Measurements from ENCODE around the gene JARID2.

Gene JARID2

DNA sequence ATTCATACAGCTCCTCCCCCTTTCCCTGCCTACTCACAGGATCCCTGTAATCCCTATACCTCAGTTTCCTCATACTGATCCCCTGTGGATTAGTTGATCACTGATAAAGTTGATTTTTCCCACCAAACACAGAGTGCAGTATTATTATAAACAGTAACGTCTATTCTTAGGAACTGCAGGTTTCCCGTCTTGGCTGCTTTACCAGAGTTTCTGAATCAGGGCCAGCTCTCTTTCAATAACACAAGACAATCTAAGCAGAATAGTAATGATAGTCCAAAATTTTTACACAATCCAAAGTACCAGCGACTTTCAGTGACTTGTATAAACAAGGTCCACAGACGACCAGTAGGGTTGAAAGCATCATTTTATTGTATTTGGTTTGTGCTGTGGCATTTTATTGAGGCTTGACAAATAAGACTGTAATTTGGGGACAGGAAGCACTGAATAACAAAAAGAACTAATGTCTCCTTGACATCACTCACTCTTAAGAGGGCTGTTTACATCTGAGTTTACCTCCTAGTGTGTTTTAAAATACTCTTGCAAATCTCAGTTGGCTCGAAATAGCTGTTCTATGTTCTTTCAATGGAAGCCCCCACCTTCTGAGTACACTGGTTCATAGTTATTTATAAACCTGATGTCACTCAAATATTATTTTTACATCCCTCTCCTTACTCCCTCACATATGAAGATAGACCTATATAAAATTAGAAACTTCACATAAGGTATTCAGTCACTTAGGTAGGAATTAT is 6.1 kb upstream of the JARID2 start:
- no peak overlapping the region for H3K4me2 ChIP-seq (ENCODE audit: insufficient read depth, low read length, poor library complexity, severe bottlenecking)

DNA sequence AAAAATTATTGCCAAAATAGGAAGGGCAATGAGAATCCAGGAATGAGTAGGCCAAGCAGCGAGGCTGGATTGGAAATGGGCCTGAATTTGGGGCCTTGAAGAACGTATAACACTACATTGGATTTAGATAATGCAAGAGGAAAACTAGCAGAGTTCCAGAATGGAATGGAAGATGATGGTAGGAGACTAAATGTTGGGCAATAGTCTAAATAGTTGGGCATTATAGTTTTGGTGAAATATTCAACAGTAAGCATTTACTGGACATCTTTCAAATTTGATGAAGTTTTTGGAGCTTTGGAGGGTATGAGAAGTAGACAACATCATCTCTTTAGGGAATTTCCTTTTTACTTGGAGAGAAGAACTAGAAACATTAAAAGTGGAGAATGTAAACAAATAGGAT is 3.4 kb upstream of the JARID2 start:
- Histone ChIP-seq H3K18ac (ENCODE audit: low read length) (no peak overlapping the region), H3K23ac (ENCODE audit: low read depth, low read length, poor library complexity) (no peak overlapping the region), H2BK120ac (ENCODE audit: low read depth, low read length) (no peak overlapping the region), H3K9ac (ENCODE audit: low read depth, low read length, poor library complexity) (no peak overlapping the region), H3K36me3 (replicated peaks in 1 of 2; ENCODE audit: control insufficient read depth in 2 of 2, insufficient read depth in 2 of 2, low read length in 2 of 2) (no peaks in the 10 kb centered on the region), H3K4me1 (ENCODE audit: control insufficient read depth in 2 of 2, insufficient read depth in 1 of 2, low read depth in 1 of 2, low read length in 2 of 2) (peaks cover 7 to 11% of the 10 kb centered on the region in 2 donors), H3K14ac (ENCODE audit: low read length) (no peak overlapping the region), H3K27me3 (ENCODE audit: control insufficient read depth in 3 of 3, insufficient read depth in 3 of 3, low read depth in 1 of 3, low read length in 3 of 3) (peaks cover 0 to 3% (median 0%) of the 10 kb centered on the region in 3 experiments), H2BK15ac (ENCODE audit: low read length) (no peak overlapping the region), H3K4me3 (ENCODE audit: low read length in 2 of 2) (no peak overlapping the region), H3K4me2 (ENCODE audit: insufficient read depth, low read length, poor library complexity, severe bottlenecking) (no peak overlapping the region), H3K9me3 (replicated peaks in 1 of 2; ENCODE audit: control insufficient read depth in 2 of 2, insufficient read depth in 1 of 2, low read depth in 1 of 2, low read length in 2 of 2) (no peaks in the 10 kb centered on the region), H4K91ac (ENCODE audit: low read depth, low read length, poor library complexity) (no peak overlapping the region), H2AFZ (ENCODE audit: low read length) (no peak overlapping the region), H3K4ac (ENCODE audit: low read length) (no peak overlapping the region), H3K79me1 (ENCODE audit: low read depth, low read length) (no peaks in the 10 kb centered on the region), H4K8ac (ENCODE audit: low read depth, low read length) (no peak overlapping the region), H2BK12ac (ENCODE audit: low read length) (no peak overlapping the region), H2AK5ac (ENCODE audit: low read depth, low read length) (no peak overlapping the region), H2BK5ac (ENCODE audit: low read length) (no peak overlapping the region), H3K27ac (replicated peaks; ENCODE audit: low read length) (no peak overlapping the region)
- WGBS, 2 donors (ENCODE audit: extremely low coverage in 2 of 2, insufficient read length in 2 of 2, insufficient replicate concordance in 1 of 2) = no CpG with 5 or more reads among the region's 2 CpGs
- DNase-seq (ENCODE audit: low spot score) = no peak

More for the DNA sequence above, 6.1 kb upstream of the JARID2 start:
- Histone ChIP-seq H2AFZ (ENCODE audit: low read length) (no peak overlapping the region), H3K79me1 (ENCODE audit: low read depth, low read length) (no peaks in the 10 kb centered on the region), H3K27ac (replicated peaks; ENCODE audit: low read length) (no peak overlapping the region), H3K36me3 (replicated peaks in 1 of 2; ENCODE audit: control insufficient read depth in 2 of 2, insufficient read depth in 2 of 2, low read length in 2 of 2) (no peaks in the 10 kb centered on the region), H3K4me3 (ENCODE audit: low read length in 2 of 2) (no peak overlapping the region), H2BK12ac (ENCODE audit: low read length) (no peak overlapping the region), H3K9ac (ENCODE audit: low read depth, low read length, poor library complexity) (no peak overlapping the region), H2BK15ac (ENCODE audit: low read length) (no peak overlapping the region), H3K9me3 (replicated peaks in 1 of 2; ENCODE audit: control insufficient read depth in 2 of 2, insufficient read depth in 1 of 2, low read depth in 1 of 2, low read length in 2 of 2) (no peaks in the 10 kb centered on the region), H2BK5ac (ENCODE audit: low read length) (no peak overlapping the region), H4K91ac (ENCODE audit: low read depth, low read length, poor library complexity) (no peak overlapping the region), H3K27me3 (ENCODE audit: control insufficient read depth in 3 of 3, insufficient read depth in 3 of 3, low read depth in 1 of 3, low read length in 3 of 3) (peaks cover 0 to 3% (median 0%) of the 10 kb centered on the region in 3 experiments), H4K8ac (ENCODE audit: low read depth, low read length) (no peak overlapping the region), H3K23ac (ENCODE audit: low read depth, low read length, poor library complexity) (no peak overlapping the region), H2BK120ac (ENCODE audit: low read depth, low read length) (no peak overlapping the region), H3K4ac (ENCODE audit: low read length) (no peak overlapping the region), H3K14ac (ENCODE audit: low read length) (no peak overlapping the region), H2AK5ac (ENCODE audit: low read depth, low read length) (no peak overlapping the region), H3K4me1 (ENCODE audit: control insufficient read depth in 2 of 2, insufficient read depth in 1 of 2, low read depth in 1 of 2, low read length in 2 of 2) (peaks cover 7 to 11% of the 10 kb centered on the region in 2 donors), H3K18ac (ENCODE audit: low read length) (no peak overlapping the region)
- no peak for DNase-seq (ENCODE audit: low spot score)
- WGBS, 2 donors (ENCODE audit: extremely low coverage in 2 of 2, insufficient read length in 2 of 2, insufficient replicate concordance in 1 of 2) = no CpG with 5 or more reads among the region's 5 CpGs

DNA sequence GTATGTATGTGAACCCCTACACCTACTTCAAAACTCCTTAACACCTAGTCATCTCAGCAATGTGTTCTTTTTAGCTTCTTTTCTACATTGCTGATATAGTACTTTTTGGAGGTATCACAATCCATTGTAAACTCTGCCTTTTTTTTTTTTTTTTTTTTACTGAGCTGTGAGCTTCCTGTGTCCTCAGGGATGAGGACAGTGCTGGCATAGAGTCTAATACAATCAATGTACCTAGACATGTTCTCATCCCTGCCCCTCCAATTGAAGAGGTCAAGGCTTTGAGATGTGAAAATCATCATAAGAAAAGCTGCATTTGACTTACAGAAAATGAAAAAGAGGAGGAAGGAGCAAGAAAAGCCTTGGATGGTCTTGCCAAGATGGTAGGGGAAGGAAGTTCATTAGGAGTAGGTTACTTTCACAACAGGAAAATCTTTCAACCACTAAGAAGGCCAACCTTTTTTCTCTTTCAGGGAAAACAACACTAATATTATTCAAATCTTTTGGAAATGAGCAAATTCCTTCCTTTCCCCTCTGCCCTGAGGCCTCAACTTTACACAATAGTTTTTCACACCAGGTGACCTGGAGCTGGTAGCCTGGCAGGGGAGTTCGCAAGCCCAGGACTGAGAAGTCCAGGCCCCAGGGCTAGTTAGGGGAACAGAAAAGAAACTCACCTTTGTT is 2.8 kb upstream of the JARID2 start:
- DNase-seq (ENCODE audit: low spot score) = no peak
- Histone ChIP-seq H3K18ac (ENCODE audit: low read length) (no peak overlapping the region), H2BK15ac (ENCODE audit: low read length) (no peak overlapping the region), H3K4me3 (ENCODE audit: low read length in 2 of 2) (no peak overlapping the region), H2BK120ac (ENCODE audit: low read depth, low read length) (no peak overlapping the region), H2BK12ac (ENCODE audit: low read length) (no peak overlapping the region), H3K27me3 (ENCODE audit: control insufficient read depth in 3 of 3, insufficient read depth in 3 of 3, low read depth in 1 of 3, low read length in 3 of 3) (peaks cover 0 to 3% (median 0%) of the 10 kb centered on the region in 3 experiments), H3K4me2 (ENCODE audit: insufficient read depth, low read length, poor library complexity, severe bottlenecking) (no peak overlapping the region), H3K23ac (ENCODE audit: low read depth, low read length, poor library complexity) (no peak overlapping the region), H3K14ac (ENCODE audit: low read length) (no peak overlapping the region), H3K36me3 (replicated peaks in 1 of 2; ENCODE audit: control insufficient read depth in 2 of 2, insufficient read depth in 2 of 2, low read length in 2 of 2) (no peaks in the 10 kb centered on the region), H4K91ac (ENCODE audit: low read depth, low read length, poor library complexity) (no peak overlapping the region), H2BK5ac (ENCODE audit: low read length) (no peak overlapping the region), H2AK5ac (ENCODE audit: low read depth, low read length) (no peak overlapping the region), H3K9me3 (replicated peaks in 1 of 2; ENCODE audit: control insufficient read depth in 2 of 2, insufficient read depth in 1 of 2, low read depth in 1 of 2, low read length in 2 of 2) (no peaks in the 10 kb centered on the region), H4K8ac (ENCODE audit: low read depth, low read length) (no peak overlapping the region), H3K27ac (replicated peaks; ENCODE audit: low read length) (no peak overlapping the region), H2AFZ (ENCODE audit: low read length) (no peak overlapping the region), H3K4ac (ENCODE audit: low read length) (no peak overlapping the region), H3K79me1 (ENCODE audit: low read depth, low read length) (no peaks in the 10 kb centered on the region), H3K9ac (ENCODE audit: low read depth, low read length, poor library complexity) (no peak overlapping the region), H3K4me1 (ENCODE audit: control insufficient read depth in 2 of 2, insufficient read depth in 1 of 2, low read depth in 1 of 2, low read length in 2 of 2) (peaks cover 7 to 11% of the 10 kb centered on the region in 2 donors)
- WGBS, 2 donors (ENCODE audit: extremely low coverage in 2 of 2, insufficient read length in 2 of 2, insufficient replicate concordance in 1 of 2) = no CpG with 5 or more reads among the region's 1 CpG

DNA sequence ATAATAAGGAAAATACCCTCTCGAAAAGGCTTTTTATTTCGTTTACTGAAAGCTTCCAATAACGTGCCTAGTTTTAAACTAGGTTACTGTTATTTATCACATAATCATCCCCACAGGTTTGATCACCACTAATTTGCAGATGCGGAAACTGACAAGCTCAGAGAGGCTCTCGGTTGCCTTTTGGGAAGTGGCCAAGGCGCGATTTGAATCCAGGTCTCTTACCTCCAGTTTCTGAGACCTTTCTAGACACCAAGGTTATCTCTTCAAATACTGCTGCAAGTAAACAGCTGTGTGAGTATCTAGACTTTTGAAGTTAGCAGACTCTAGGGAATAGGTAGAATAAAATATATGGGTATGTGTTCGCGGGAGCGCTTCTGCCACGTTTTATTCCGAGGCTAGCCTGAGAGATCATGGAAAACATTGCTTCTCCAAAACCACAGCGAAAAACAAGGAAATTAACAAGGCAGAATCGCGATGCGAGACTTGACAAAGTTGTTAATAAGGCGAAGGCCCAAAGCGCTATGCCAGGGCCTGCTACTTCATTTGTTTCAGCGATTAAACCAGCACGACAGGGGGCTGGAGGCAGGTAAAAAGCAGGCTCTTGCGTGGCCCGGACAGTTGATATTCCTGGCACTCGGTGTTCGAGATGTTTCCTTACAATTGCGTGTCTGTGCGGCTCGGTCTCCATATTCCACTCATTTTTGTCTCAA is 1.8 kb upstream of the JARID2 start:
- no peak overlapping the region for H3K18ac ChIP-seq (ENCODE audit: low read length)
- H3K4me2 ChIP-seq (ENCODE audit: insufficient read depth, low read length, poor library complexity, severe bottlenecking) = peak overlapping the region; percentile 92
- H3K14ac ChIP-seq (ENCODE audit: low read length) = no peak overlapping the region
- no peaks in the 10 kb centered on the region for H3K79me1 ChIP-seq (ENCODE audit: low read depth, low read length)
- H2AK5ac ChIP-seq (ENCODE audit: low read depth, low read length) = no peak overlapping the region
- no peak overlapping the region for H2BK15ac ChIP-seq (ENCODE audit: low read length)
- H4K8ac ChIP-seq (ENCODE audit: low read depth, low read length) = no peak overlapping the region
- H3K4me3 ChIP-seq (ENCODE audit: low read length in 2 of 2) = peak overlapping the region; percentile 63 to 89
- H3K27me3 ChIP-seq (ENCODE audit: control insufficient read depth in 3 of 3, insufficient read depth in 3 of 3, low read depth in 1 of 3, low read length in 3 of 3) = peaks cover 0 to 3% (median 0%) of the 10 kb centered on the region in 3 experiments
- WGBS, 2 donors (ENCODE audit: extremely low coverage in 2 of 2, insufficient read length in 2 of 2, insufficient replicate concordance in 1 of 2) = no CpG with 5 or more reads among the region's 27 CpGs
- no peak overlapping the region for H3K4ac ChIP-seq (ENCODE audit: low read length)
- H3K36me3 ChIP-seq (replicated peaks in 1 of 2; ENCODE audit: control insufficient read depth in 2 of 2, insufficient read depth in 2 of 2, low read length in 2 of 2) = no peaks in the 10 kb centered on the region
- no peak for DNase-seq (ENCODE audit: low spot score)
- H3K27ac ChIP-seq (replicated peaks; ENCODE audit: low read length) = no peak overlapping the region
- no peak overlapping the region for H4K91ac ChIP-seq (ENCODE audit: low read depth, low read length, poor library complexity)
- no peak overlapping the region for H3K9ac ChIP-seq (ENCODE audit: low read depth, low read length, poor library complexity)
- no peak overlapping the region for H3K23ac ChIP-seq (ENCODE audit: low read depth, low read length, poor library complexity)
- H3K9me3 ChIP-seq (replicated peaks in 1 of 2; ENCODE audit: control insufficient read depth in 2 of 2, insufficient read depth in 1 of 2, low read depth in 1 of 2, low read length in 2 of 2) = no peaks in the 10 kb centered on the region
- peaks cover 7 to 12% of the 10 kb centered on the region in 2 donors for H3K4me1 ChIP-seq (ENCODE audit: control insufficient read depth in 2 of 2, insufficient read depth in 1 of 2, low read depth in 1 of 2, low read length in 2 of 2)
- peak overlapping the region; percentile 100 for H2AFZ ChIP-seq (ENCODE audit: low read length)
- no peak overlapping the region for H2BK120ac ChIP-seq (ENCODE audit: low read depth, low read length)
- H2BK5ac ChIP-seq (ENCODE audit: low read length) = no peak overlapping the region
- no peak overlapping the region for H2BK12ac ChIP-seq (ENCODE audit: low read length)

Data from neuronal stem cell (in vitro differentiated cells).